GM23338 (cell line): ENCODE results near the gene LGI1. TPM values are rescaled to one million over a fixed set of nuclear protein-coding genes. Genes with fewer than 3 reads are reported as not detected.

Experiments used
- ATAC-seq: fragments of 200-7000 bp; cut with Tn5 transposase; 3 replicates; pipeline ENCODE4 v1.9.1; 2020
- DNase-seq: peaks from one replicate; pipeline ENCODE4 v3.0.0-alpha.2; 2015; ENCODE audit warnings: low spot score
- H2AFZ ChIP-seq: fragments of 200-600 bp; sonication (generic); 2 replicates; pipeline ENCODE4 v1.8.0; 2016; ENCODE audit warnings: antibody characterized with exemption, mild to moderate bottlenecking, moderate library complexity
- H3F3A ChIP-seq: fragments of 200-600 bp; sonication (generic); replicated peaks from 2 replicates; pipeline ENCODE4 v1.8.0; 2017; ENCODE audit warnings: antibody characterized with exemption, mixed run types, low read depth
- H3K27ac ChIP-seq: fragments of 200-600 bp; sonication (generic); 2 replicates; pipeline ENCODE4 v1.6.1; 2016; ENCODE audit warnings: low read depth
- H3K27me3 ChIP-seq: fragments of 200-600 bp; sonication (generic); 2 replicates; pipeline ENCODE4 v1.8.0; 2016; ENCODE audit warnings: mild to moderate bottlenecking, mixed run types, moderate library complexity; ENCODE audit not compliant: insufficient read depth
- H3K36me3 ChIP-seq: fragments of 200-600 bp; sonication (generic); 2 replicates; pipeline ENCODE4 v1.8.0; 2016; ENCODE audit warnings: mild to moderate bottlenecking; ENCODE audit not compliant: insufficient read depth
- H3K4me1 ChIP-seq: fragments of 200-600 bp; sonication (generic); 2 replicates; pipeline ENCODE4 v1.8.0; 2016; ENCODE audit warnings: mild to moderate bottlenecking, moderate library complexity; ENCODE audit not compliant: insufficient read depth
- H3K4me2 ChIP-seq: fragments of 200-600 bp; sonication (generic); 2 replicates; pipeline ENCODE4 v1.7.1; 2017; ENCODE audit warnings: mixed run types
- H3K4me3 ChIP-seq: fragments of 200-600 bp; sonication (generic); 2 replicates; pipeline ENCODE4 v1.6.1; 2016; ENCODE audit warnings: mixed run types
- H3K79me2 ChIP-seq: fragments of 200-600 bp; sonication (generic); replicated peaks from 2 replicates; pipeline ENCODE4 v1.8.0; 2017; ENCODE audit warnings: mild to moderate bottlenecking; ENCODE audit not compliant: insufficient read depth
- H3K9me2 ChIP-seq: fragments of 200-600 bp; sonication (generic); 2 replicates; pipeline ENCODE4 v1.8.0; 2017; ENCODE audit not compliant: insufficient read depth
- H4K20me1 ChIP-seq: fragments of 200-600 bp; sonication (generic); replicated peaks from 2 replicates; pipeline ENCODE4 v1.8.0; 2017; ENCODE audit warnings: mild to moderate bottlenecking; ENCODE audit not compliant: insufficient read depth
- H3K27ac Mint-ChIP-seq: 2 replicates; pipeline ENCODE4 v1.8.0; 2020; ENCODE audit warnings: inconsistent platforms, mild to moderate bottlenecking, moderate library complexity, mixed read lengths
- H3K27me3 Mint-ChIP-seq: 3 replicates; pipeline ENCODE4 v1.8.0; 2022; ENCODE audit warnings: low read depth, mild to moderate bottlenecking, moderate library complexity, mixed read lengths, inconsistent platforms; ENCODE audit not compliant: insufficient read depth, poor library complexity
- H3K36me3 Mint-ChIP-seq: 3 replicates; pipeline ENCODE4 v1.8.0; 2021; ENCODE audit warnings: low read depth, mild to moderate bottlenecking, inconsistent platforms, moderate library complexity, mixed read lengths
- H3K4me1 Mint-ChIP-seq: 3 replicates; pipeline ENCODE4 v1.8.0; 2020; ENCODE audit warnings: mild to moderate bottlenecking, inconsistent platforms, mixed read lengths
- H3K4me3 Mint-ChIP-seq: 3 replicates; pipeline ENCODE4 v1.8.0; 2021; ENCODE audit warnings: moderate library complexity, mild to moderate bottlenecking, inconsistent platforms, mixed read lengths
- H3K9me3 Mint-ChIP-seq: 3 replicates; pipeline ENCODE4 v1.8.0; 2020; ENCODE audit warnings: moderate library complexity, mild to moderate bottlenecking, inconsistent platforms, mixed read lengths
- CREB1 ChIP-seq: fragments of 250-450 bp; sonication (Bioruptor Pico); IDR thresholded peaks from 2 replicates; pipeline ENCODE4 v1.5.0; 2020; ENCODE audit warnings: low read depth, mild to moderate bottlenecking, moderate library complexity
- CTCF ChIP-seq, 2 experiments: fragments of 200-600 bp in 1 of 2; sonication (generic) in 1 of 2; conservative IDR thresholded peaks; 2 replicates each; pipeline versions ENCODE4 v1.5.1 to v1.6.1; 2016 to 2017; ENCODE audit warnings: antibody characterized with exemption in 2 of 2, low read depth in 2 of 2, mild to moderate bottlenecking in 2 of 2, moderate library complexity in 1 of 2
- ETS1 ChIP-seq: IDR thresholded peaks from 2 replicates; pipeline ENCODE4 v1.6.1; 2016; ENCODE audit warnings: antibody characterized with exemption
- EZH2 ChIP-seq: fragments of 200-600 bp; sonication (generic); IDR thresholded peaks from one replicate; pipeline ENCODE4 v1.8.0; 2017; ENCODE audit warnings: antibody characterized with exemption, mild to moderate bottlenecking, low read depth; ENCODE audit not compliant: unreplicated experiment
- polyA plus RNA-seq: library from polyadenylated mRNA; unstranded; fragments of >200 nt; fragmentation: Nextera tagmentation; extraction: Ambion mirVana; gene quantifications from 2 replicates; pipeline ENCODE4 v1.2.1, GENCODE V29; 2016
- total RNA-seq: library from RNA; depleted of rRNA; stranded (reverse); fragments of >200 nt; shearing (Covaris generic); gene quantifications from 2 replicates; pipeline ENCODE4 v1.2.3, GENCODE V29; 2014

LGI1 gene
- total and polyA plus RNA-seq, 2 experiments from 2014 or later = 0.28 to 0.31 TPM

DNA sequence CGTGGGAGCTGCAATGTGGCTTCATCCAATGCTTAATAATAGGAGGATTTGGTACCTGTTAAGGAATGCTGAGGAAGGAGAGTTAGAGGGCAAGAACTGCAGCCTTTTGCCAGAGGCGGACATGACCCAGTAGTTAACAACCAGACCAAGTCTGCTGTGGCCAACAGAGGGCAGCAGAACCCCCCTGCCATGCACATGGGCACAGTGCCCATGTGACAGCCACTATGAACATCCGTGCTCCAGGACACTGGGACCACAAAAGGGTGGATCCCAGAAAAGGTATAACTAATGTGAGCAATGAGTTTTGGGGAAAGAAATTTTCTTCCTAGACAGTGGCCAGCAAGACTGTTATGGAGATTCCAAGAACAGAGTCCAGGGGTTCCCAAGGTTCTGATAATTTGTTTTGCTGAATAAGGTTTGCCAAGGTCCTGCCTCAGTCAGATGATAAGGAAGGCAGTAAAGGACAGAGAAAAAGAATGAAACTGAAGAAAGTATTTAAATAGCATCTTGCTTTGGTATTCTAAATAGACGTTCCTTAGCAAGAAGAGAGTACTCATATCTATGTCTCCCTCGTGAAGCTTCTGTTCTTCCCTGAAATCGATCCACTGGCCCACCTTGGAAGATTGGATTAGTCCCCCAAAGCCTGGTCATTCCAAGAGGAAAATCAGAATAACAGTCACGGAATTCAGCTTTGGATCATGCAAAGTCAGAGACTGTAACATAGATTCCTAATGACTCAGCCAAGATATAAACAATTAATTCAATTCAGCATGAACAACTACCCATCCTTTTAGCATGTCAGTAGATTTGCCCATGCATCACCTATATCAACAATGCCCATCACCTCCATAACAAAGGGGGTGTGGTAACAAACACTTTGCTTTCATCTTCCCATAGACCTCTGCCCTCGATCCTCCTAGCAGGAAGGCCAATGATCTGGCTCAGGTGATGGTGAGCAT lies 56.0 kb downstream of the LGI1 start:
- Histone ChIP-seq H3F3A (no peaks in the 10 kb centered on the region), H3K27ac (no peak overlapping the region), H3K27me3 (peaks cover 19% of the 10 kb centered on the region), H2AFZ (0 out of 2 replicates have a peak overlapping the region, but pooled peaks have one; percentile 28), H3K4me1 (peaks cover 11% of the 10 kb centered on the region; the same call in 1 of the 2 replicates), H3K36me3 (no peaks in the 10 kb centered on the region), H4K20me1 (no peaks in the 10 kb centered on the region), H3K4me3 (no peak overlapping the region), H3K4me2 (no peak overlapping the region), H3K9me2 (no peaks in the 10 kb centered on the region), H3K79me2 (no peaks in the 10 kb centered on the region)
- H3K36me3 Mint-ChIP-seq = no peaks in the 10 kb centered on the region
- ATAC-seq (peak; percentile 86), DNase-seq (peak; percentile 79)
- peaks cover 8% of the 10 kb centered on the region for H3K4me1 Mint-ChIP-seq
- no peak overlapping the region for H3K27ac Mint-ChIP-seq
- H3K4me3 Mint-ChIP-seq = no peak overlapping the region
- peaks cover 7% of the 10 kb centered on the region for H3K27me3 Mint-ChIP-seq
- no peaks in the 10 kb centered on the region for H3K9me3 Mint-ChIP-seq
- TF ChIP-seq CTCF (conservative IDR thresholded peaks at IDR 0.05; ENCODE audit: low read depth in 2 of 2) = peak; percentile 77 to 83
- TF ChIP-seq CREB1 = no peak
- no peak for TF ChIP-seq ETS1

GRCh38 chr10:93815304-93816096 lies 57.8 kb downstream of the LGI1 start:
- Histone ChIP-seq H2AFZ (peak overlapping the region; percentile 53; the same call in 1 of the 2 replicates), H3K9me2 (no peaks in the 10 kb centered on the region), H3K27me3 (peaks cover 19% of the 10 kb centered on the region), H3K36me3 (no peaks in the 10 kb centered on the region), H3F3A (no peaks in the 10 kb centered on the region), H3K4me2 (no peak overlapping the region), H3K4me1 (peaks cover 11% of the 10 kb centered on the region; the same call in 1 of the 2 replicates), H4K20me1 (no peaks in the 10 kb centered on the region), H3K4me3 (no peak overlapping the region), H3K79me2 (no peaks in the 10 kb centered on the region), H3K27ac (no peak overlapping the region)
- peaks cover 2% of the 10 kb centered on the region; the same call in 1 of the 3 replicates for H3K9me3 Mint-ChIP-seq
- peak; percentile 64 for ATAC-seq
- H3K36me3 Mint-ChIP-seq = no peaks in the 10 kb centered on the region
- DNase-seq = peak; percentile 27
- H3K4me1 Mint-ChIP-seq = peaks cover 8% of the 10 kb centered on the region
- H3K27ac Mint-ChIP-seq = no peak overlapping the region
- TF ChIP-seq EZH2 (no peak), CTCF (conservative IDR thresholded peaks at IDR 0.05; ENCODE audit: low read depth in 2 of 2) (peak in 1 of 2 experiments; percentile 71; a peak in 3 of 4 replicates)
- peaks cover 7% of the 10 kb centered on the region for H3K27me3 Mint-ChIP-seq
- H3K4me3 Mint-ChIP-seq = no peak overlapping the region
